Measurements from ENCODE around the gene MFSD11.
A peak's percentile ranks its signal among the peaks of the same experiment; 100 is the strongest.
"Not testable (repeated sequence)": the region's sequence is repeated elsewhere in the genome, so short reads cannot be mapped to it uniquely, and the experiment has no call there.

Gene MFSD11

GRCh38 chr17:76772842-76773525 lies 35.1 kb downstream of the MFSD11 start:
- TF ChIP-seq POLR2A (IDR thresholded peaks at IDR 0.05; ENCODE audit: low read depth, low read length) = no peak
- FAIRE-seq = peak; percentile 67
- peak; percentile 57 for DNase-seq (ENCODE audit: insufficient read length, low spot score)

DNA sequence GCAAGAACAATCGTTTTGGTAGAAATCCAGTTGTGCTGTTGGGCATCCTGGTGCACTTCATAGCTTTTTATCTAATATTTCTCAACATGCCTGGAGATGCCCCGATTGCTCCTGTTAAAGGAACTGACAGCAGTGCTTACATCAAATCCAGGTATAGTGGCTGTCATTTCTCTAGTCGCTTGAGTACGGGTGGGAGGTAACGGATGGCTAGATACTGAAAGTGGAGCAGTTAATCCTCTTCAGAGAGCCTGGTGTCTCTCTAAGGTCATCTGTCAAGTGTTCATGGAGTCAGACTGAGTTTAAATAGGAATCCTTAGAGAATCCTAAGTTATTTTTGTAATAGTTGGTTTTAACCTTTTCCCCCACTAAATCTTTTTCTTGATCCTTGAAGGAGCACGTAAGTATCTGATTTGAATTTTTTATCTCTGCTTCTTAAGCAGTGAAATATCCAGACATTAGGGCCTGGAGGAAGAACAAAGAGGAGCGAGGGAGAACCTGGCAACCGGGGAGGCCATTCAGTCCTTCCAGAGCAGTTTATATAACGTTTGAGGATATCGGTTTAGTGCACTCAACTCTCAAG lies 37.2 kb downstream of the MFSD11 start:
- FAIRE-seq (no peak), DNase-seq (ENCODE audit: insufficient read length, low spot score) (no peak)
- no peak for TF ChIP-seq POLR2A (IDR thresholded peaks at IDR 0.05; ENCODE audit: low read depth, low read length)

GRCh38 chr17:76781056-76781982 lies 43.4 kb downstream of the MFSD11 start:
- DNase-seq (ENCODE audit: insufficient read length, low spot score) = no peak
- no peak for TF ChIP-seq POLR2A (IDR thresholded peaks at IDR 0.05; ENCODE audit: low read depth, low read length)
- FAIRE-seq = no peak

- TF ChIP-seq POLR2A (IDR thresholded peaks at IDR 0.05; ENCODE audit: low read depth, low read length) = no peak
- DNase-seq (ENCODE audit: insufficient read length, low spot score) = no peak
- no peak for FAIRE-seq
These were observed 45.2 kb downstream of the MFSD11 start for GRCh38 chr17:76783146-76783545.

DNA sequence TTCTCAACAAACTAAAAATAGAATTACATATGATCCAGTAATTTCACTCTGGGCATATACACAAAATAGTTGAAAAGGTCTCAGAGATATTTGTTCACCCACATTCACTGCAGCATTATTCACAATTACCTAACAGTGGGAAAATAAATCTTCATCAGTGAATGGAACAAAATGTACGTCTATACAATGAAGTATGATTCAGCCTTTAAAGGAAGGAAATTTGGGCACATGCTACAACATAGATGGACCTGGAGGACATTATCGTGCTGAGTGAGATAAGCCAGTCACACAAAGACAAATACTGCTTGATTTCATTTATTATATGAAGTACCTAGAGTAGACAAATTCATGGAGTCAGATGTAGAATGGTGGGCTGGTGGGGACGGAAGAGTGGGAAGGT lies 47.0 kb downstream of the MFSD11 start:
- no peak for TF ChIP-seq POLR2A (IDR thresholded peaks at IDR 0.05; ENCODE audit: low read depth, low read length)
- DNase-seq (ENCODE audit: insufficient read length, low spot score) (no peak), FAIRE-seq (no peak)

DNA sequence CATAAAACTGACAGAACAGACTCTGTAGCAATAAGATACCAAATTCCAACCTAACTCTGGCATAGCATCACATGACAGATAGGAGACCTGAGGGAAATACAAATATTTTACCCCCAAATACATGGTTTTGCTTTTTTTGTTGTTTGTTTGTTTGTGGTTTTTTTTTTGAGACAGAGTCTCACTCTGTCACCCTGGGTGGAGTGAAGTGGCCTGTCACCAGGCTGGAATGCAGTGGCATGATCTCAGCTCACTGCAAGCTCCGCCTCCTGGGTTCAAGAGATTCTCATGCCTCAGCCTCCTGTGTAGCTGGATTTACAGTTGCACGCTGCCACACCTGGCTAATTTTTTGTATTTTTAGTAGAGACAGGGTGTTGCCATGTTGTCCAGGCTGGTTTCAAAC lies 49.9 kb downstream of the MFSD11 start:
- not testable (repeated sequence) for FAIRE-seq; DNase-seq (ENCODE audit: insufficient read length, low spot score)

GRCh38 chr17:76789235-76789788 lies 51.4 kb downstream of the MFSD11 start:
- FAIRE-seq (no peak), DNase-seq (ENCODE audit: insufficient read length, low spot score) (no peak)
- no peak for TF ChIP-seq POLR2A (IDR thresholded peaks at IDR 0.05; ENCODE audit: low read depth, low read length)

GRCh38 chr17:76791053-76791980 lies 53.4 kb downstream of the MFSD11 start:
- FAIRE-seq (no peak), DNase-seq (ENCODE audit: insufficient read length, low spot score) (peak; percentile 63)
- no peak for TF ChIP-seq POLR2A (IDR thresholded peaks at IDR 0.05; ENCODE audit: low read depth, low read length)

DNA sequence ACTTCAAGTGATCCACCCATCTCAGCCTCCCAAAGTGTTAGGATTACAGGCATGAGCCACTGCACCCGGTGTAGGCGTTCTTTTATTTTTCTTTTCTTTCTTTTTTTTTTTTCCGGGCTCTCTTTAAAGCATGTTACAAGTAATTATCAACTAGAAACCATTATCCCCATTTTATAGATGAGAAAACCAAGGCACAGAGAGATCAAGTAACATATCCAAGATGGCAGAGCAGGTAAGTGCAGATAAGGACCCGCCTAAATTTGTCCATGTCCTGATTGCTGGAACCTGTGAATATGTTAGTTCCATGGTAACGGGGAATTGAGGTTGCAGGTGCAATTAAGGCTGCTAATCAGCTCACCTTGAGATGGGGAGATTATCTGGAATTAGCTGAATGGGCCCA lies 54.4 kb downstream of the MFSD11 start:
- TF ChIP-seq POLR2A (IDR thresholded peaks at IDR 0.05; ENCODE audit: low read depth, low read length) = no peak
- DNase-seq (ENCODE audit: insufficient read length, low spot score) = no peak
- no peak for FAIRE-seq

DNA sequence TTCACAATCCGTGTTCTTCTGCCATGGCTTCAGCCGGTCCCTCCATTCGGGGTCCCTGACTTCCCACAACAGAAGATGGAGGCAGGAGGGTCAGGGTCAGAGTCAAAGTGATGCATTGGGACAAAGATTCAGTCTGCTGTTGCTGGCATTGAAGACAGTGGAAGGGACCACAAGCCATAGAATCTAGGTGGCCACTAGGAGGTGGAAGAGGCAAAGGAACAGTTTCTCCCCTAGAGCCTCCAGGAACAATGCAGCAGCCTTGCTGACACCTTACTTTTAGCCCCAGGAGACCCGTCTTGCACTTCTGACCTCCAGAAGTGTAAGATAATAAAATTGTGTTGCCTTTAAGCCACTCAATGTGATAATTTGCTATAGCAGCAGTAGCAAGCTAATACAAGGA lies 55.9 kb downstream of the MFSD11 start:
- FAIRE-seq (no peak), DNase-seq (ENCODE audit: insufficient read length, low spot score) (no peak)
- TF ChIP-seq POLR2A (IDR thresholded peaks at IDR 0.05; ENCODE audit: low read depth, low read length) = no peak

- TF ChIP-seq POLR2A (IDR thresholded peaks at IDR 0.05; ENCODE audit: low read depth, low read length) = no peak
- no peak for DNase-seq (ENCODE audit: insufficient read length, low spot score)
- no peak for FAIRE-seq
These were observed 58.2 kb downstream of the MFSD11 start for GRCh38 chr17:76796081-76796480.

- TF ChIP-seq POLR2A (IDR thresholded peaks at IDR 0.05; ENCODE audit: low read depth, low read length) = no peak
- FAIRE-seq (no peak), DNase-seq (ENCODE audit: insufficient read length, low spot score) (no peak)
These were observed 59.4 kb downstream of the MFSD11 start for GRCh38 chr17:76797241-76797840.

DNA sequence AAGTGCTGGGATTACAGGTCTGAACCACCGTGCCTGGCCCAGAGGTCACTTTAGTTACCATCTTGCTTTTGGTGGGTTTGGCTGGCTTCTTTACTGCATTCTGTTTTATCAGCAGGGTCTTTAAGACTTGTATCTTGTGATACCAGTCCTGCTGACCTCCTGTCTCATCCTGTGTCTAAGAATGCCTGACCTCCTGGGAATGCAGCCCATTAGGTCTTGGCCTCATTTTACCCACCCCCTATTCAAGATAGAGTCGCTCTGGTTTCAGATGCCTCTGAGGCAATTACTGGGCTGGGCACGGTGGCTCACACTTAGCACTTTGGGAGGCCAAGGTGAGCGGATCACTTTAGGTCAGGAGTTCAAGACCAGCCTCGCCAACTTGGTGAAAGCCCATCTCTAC lies 63.8 kb downstream of the MFSD11 start:
- FAIRE-seq = no peak
- no peak for DNase-seq (ENCODE audit: insufficient read length, low spot score)
- TF ChIP-seq POLR2A (IDR thresholded peaks at IDR 0.05; ENCODE audit: low read depth, low read length) = no peak
